ENCODE measurements around the gene CLIC5.

CLIC5 gene

GRCh38 chr6:46057792-46058191 is 42.1 kb upstream of the CLIC5 start:
- TF ChIP-seq, protein P1, sequence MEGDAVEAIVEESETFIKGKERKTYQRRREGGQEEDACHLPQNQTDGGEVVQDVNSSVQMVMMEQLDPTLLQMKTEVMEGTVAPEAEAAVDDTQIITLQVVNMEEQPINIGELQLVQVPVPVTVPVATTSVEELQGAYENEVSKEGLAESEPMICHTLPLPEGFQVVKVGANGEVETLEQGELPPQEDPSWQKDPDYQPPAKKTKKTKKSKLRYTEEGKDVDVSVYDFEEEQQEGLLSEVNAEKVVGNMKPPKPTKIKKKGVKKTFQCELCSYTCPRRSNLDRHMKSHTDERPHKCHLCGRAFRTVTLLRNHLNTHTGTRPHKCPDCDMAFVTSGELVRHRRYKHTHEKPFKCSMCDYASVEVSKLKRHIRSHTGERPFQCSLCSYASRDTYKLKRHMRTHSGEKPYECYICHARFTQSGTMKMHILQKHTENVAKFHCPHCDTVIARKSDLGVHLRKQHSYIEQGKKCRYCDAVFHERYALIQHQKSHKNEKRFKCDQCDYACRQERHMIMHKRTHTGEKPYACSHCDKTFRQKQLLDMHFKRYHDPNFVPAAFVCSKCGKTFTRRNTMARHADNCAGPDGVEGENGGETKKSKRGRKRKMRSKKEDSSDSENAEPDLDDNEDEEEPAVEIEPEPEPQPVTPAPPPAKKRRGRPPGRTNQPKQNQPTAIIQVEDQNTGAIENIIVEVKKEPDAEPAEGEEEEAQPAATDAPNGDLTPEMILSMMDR (conservative IDR thresholded peaks at IDR 0.05; ENCODE audit: control insufficient read depth, insufficient read depth, low read depth, low read length), result no peak
- DNase-seq (ENCODE audit: low read depth), result no peak
- no peak overlapping the region for H3K4me3 ChIP-seq (ENCODE audit: control insufficient read depth, low read depth, low read length)

GRCh38 chr6:46056906-46057529 is 41.4 kb upstream of the CLIC5 start:
- DNase-seq (ENCODE audit: low read depth), result no peak
- H3K4me3 ChIP-seq (ENCODE audit: control insufficient read depth, low read depth, low read length), result no peak overlapping the region
- TF ChIP-seq, protein P1 (conservative IDR thresholded peaks at IDR 0.05; ENCODE audit: control insufficient read depth, insufficient read depth, low read depth, low read length), result no peak

- TF ChIP-seq, protein P1 (conservative IDR thresholded peaks at IDR 0.05; ENCODE audit: control insufficient read depth, insufficient read depth, low read depth, low read length), result no peak
- H3K4me3 ChIP-seq (ENCODE audit: control insufficient read depth, low read depth, low read length), result no peak overlapping the region
- no peak for DNase-seq (ENCODE audit: low read depth)
Measured at GRCh38 chr6:46054516-46054915, 38.9 kb upstream of the CLIC5 start.

DNA sequence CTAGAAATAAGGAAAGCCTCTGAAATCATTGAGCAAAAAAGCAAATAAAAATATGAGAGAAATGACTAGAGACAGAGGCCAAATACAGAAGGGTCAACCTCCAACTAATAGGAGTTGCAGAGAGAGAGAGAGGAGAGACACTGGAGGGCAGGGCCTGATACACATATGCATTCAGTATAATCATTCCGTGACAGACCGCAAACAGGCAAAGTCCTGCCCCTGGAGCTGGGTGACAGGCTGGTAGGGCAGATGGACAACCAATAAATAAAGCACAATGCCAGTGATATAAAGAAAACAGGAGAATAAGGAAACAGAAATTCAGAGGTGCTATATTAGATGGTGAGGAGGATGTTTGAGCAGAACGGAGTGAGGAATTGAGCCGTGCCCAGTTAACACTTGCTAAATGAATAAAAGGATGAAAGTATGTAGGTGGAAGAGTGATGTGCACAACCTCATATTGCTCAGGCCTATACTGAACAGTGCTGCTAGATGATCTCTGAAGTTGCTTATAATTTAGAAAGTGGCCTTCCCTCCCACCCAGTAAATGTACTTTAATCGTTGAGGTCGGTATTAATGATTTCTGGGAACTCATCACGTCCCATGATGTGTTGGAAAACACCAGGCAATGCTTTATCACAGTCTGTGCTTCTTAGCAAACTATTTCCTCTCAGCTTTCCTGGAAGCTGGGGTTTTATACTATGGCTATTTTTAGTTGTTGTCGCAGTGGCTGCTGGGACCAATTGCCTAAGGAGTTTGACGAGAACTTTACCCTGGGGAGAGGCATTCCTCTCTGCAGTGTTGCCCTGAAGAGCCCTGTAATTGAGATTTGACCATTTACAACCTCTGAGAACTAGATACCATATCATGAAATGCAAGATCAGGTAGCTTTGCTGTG is 37.6 kb upstream of the CLIC5 start:
- no peak for DNase-seq (ENCODE audit: low read depth)
- no peak overlapping the region for H3K4me3 ChIP-seq (ENCODE audit: control insufficient read depth, low read depth, low read length)
- TF ChIP-seq, protein P1 (conservative IDR thresholded peaks at IDR 0.05; ENCODE audit: control insufficient read depth, insufficient read depth, low read depth, low read length), result no peak

DNA sequence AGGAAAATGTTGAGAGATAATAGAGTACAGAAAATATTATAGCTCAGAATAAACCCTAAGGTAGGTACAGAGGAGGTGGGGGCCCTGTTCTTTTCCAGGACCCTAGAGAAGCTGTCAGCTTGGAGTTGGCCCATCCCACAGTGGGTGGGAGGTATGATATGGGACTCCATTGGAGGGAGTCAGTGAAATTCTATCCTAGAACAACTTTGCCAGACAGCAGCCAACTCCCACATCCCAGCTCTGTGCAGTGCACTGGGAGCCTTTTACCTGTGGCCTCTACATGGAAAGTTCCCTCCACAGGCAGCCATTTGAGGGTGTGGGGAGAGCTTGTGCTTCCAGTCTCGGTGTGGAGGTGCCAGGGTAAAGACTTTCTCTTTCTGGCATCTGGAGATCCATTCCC is 36.8 kb upstream of the CLIC5 start:
- no peak for DNase-seq (ENCODE audit: low read depth)
- TF ChIP-seq, protein P1 (conservative IDR thresholded peaks at IDR 0.05; ENCODE audit: control insufficient read depth, insufficient read depth, low read depth, low read length), result no peak
- no peak overlapping the region for H3K4me3 ChIP-seq (ENCODE audit: control insufficient read depth, low read depth, low read length)

GRCh38 chr6:46051962-46052361 is 36.3 kb upstream of the CLIC5 start:
- no peak overlapping the region for H3K4me3 ChIP-seq (ENCODE audit: control insufficient read depth, low read depth, low read length)
- DNase-seq (ENCODE audit: low read depth), result peak; percentile 35
- TF ChIP-seq, protein P1 (conservative IDR thresholded peaks at IDR 0.05; ENCODE audit: control insufficient read depth, insufficient read depth, low read depth, low read length), result no peak
